GM12872 (cell line): Measurements from ENCODE around the gene PSMB8.

Experiments used
- TF ChIP-seq, protein P1 (sequence below): IDR thresholded peaks from 3 replicates; pipeline ENCODE4 v1.5.1; 2011; ENCODE audit warnings: low read depth, mild to moderate bottlenecking, low read length, moderate library complexity; ENCODE audit not compliant: insufficient read depth

The PSMB8 gene

GRCh38 chr6:32796848-32797776, 46.7 kb downstream of the PSMB8 start:
- TF ChIP-seq, protein P1, sequence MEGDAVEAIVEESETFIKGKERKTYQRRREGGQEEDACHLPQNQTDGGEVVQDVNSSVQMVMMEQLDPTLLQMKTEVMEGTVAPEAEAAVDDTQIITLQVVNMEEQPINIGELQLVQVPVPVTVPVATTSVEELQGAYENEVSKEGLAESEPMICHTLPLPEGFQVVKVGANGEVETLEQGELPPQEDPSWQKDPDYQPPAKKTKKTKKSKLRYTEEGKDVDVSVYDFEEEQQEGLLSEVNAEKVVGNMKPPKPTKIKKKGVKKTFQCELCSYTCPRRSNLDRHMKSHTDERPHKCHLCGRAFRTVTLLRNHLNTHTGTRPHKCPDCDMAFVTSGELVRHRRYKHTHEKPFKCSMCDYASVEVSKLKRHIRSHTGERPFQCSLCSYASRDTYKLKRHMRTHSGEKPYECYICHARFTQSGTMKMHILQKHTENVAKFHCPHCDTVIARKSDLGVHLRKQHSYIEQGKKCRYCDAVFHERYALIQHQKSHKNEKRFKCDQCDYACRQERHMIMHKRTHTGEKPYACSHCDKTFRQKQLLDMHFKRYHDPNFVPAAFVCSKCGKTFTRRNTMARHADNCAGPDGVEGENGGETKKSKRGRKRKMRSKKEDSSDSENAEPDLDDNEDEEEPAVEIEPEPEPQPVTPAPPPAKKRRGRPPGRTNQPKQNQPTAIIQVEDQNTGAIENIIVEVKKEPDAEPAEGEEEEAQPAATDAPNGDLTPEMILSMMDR: peak; percentile 86

DNA sequence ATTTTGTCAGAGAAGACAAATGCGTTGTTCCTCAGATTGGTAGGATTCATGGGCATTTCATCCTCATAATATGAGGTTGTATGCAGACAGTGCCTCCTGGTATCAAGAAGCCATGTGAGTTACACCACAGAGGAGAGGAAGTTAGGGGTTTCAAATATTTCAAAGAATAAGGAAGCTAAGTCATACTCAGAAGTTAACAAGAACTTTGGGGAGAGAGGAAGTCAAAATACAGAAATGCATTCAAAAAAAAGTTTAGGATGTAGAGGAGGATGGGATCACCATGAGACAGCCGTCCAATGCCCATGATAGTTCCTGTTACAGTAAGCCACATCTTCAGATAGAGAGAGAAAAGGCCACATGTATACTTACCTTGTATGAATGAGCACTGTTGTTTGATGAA, 49.3 kb downstream of the PSMB8 start:
- TF ChIP-seq, protein P1: no peak

GRCh38 chr6:32792901-32793435, 50.9 kb downstream of the PSMB8 start:
- TF ChIP-seq, protein P1: no peak
